Stimulated activated naive CD8-positive, alpha-beta T cell treated with anti-CD3 and anti-CD28 coated beads, Interleukin-15, Interleukin-2, amounts not matched to agents 100 ng/mL and 50 ng/mL, for 24 hours (primary cell): ENCODE data around the gene ABCB6.
"Not testable (repeated sequence)": the region's sequence is repeated elsewhere in the genome, so short reads cannot be mapped to it uniquely, and the experiment has no call there.

Experiments used
- H3K27ac Mint-ChIP-seq: one replicate; pipeline ENCODE4 v1.8.0; 2021; ENCODE audit warnings: mild to moderate bottlenecking, mixed read lengths
- H3K27me3 Mint-ChIP-seq: one replicate; pipeline ENCODE4 v1.8.0; 2021; ENCODE audit warnings: mixed read lengths
- H3K36me3 Mint-ChIP-seq: one replicate; pipeline ENCODE4 v1.8.0; 2021; ENCODE audit warnings: low read depth, mixed read lengths
- H3K4me1 Mint-ChIP-seq: one replicate; pipeline ENCODE4 v1.8.0; 2021; ENCODE audit warnings: low read depth, mixed read lengths
- H3K4me3 Mint-ChIP-seq: one replicate; pipeline ENCODE4 v1.8.0; 2021; ENCODE audit warnings: mild to moderate bottlenecking, mixed read lengths
- H3K9me3 Mint-ChIP-seq: one replicate; pipeline ENCODE4 v1.8.0; 2021; ENCODE audit warnings: mixed read lengths

ABCB6 gene

GRCh38 chr2:219210196-219210885 lies 8.4 kb downstream of the ABCB6 start:
- Mint-ChIP-seq H3K4me1 (peaks cover 54% of the 10 kb centered on the region), H3K27me3 (no peaks in the 10 kb centered on the region), H3K4me3 (no peak overlapping the region), H3K27ac (peak overlapping the region; percentile 87), H3K9me3 (no peaks in the 10 kb centered on the region), H3K36me3 (peaks cover 54% of the 10 kb centered on the region)

- peak overlapping the region; percentile 87 for H3K27ac Mint-ChIP-seq
- peaks cover 54% of the 10 kb centered on the region for H3K4me1 Mint-ChIP-seq
- peaks cover 47% of the 10 kb centered on the region for H3K36me3 Mint-ChIP-seq
- no peak overlapping the region for H3K4me3 Mint-ChIP-seq
- no peaks in the 10 kb centered on the region for H3K27me3 Mint-ChIP-seq
- H3K9me3 Mint-ChIP-seq: no peaks in the 10 kb centered on the region
Measured at GRCh38 chr2:219209236-219210195, 9.2 kb downstream of the ABCB6 start.

GRCh38 chr2:219207884-219208740 lies 10.6 kb downstream of the ABCB6 start:
- peaks cover 54% of the 10 kb centered on the region for H3K4me1 Mint-ChIP-seq
- peak overlapping the region; percentile 49 for H3K27ac Mint-ChIP-seq
- peak overlapping the region; percentile 93 for H3K4me3 Mint-ChIP-seq
- H3K9me3 Mint-ChIP-seq: no peaks in the 10 kb centered on the region
- H3K36me3 Mint-ChIP-seq: peaks cover 38% of the 10 kb centered on the region
- no peaks in the 10 kb centered on the region for H3K27me3 Mint-ChIP-seq

- no peaks in the 10 kb centered on the region for H3K9me3 Mint-ChIP-seq
- H3K36me3 Mint-ChIP-seq: peaks cover 36% of the 10 kb centered on the region
- peaks cover 53% of the 10 kb centered on the region for H3K4me1 Mint-ChIP-seq
- H3K27me3 Mint-ChIP-seq: no peaks in the 10 kb centered on the region
- peak overlapping the region; percentile 93 for H3K4me3 Mint-ChIP-seq
- H3K27ac Mint-ChIP-seq: peak overlapping the region; percentile 49
Measured at GRCh38 chr2:219207134-219207883, 11.4 kb downstream of the ABCB6 start.

GRCh38 chr2:219206328-219207133 lies 12.2 kb downstream of the ABCB6 start, which contains the start of gene ZFAND2B:
TSS of gene ZFAND2B (plus strand) at chr2:219206782. CDS start at chr2:219206988, 206 bp downstream.
- Mint-ChIP-seq H3K9me3 (no peaks in the 10 kb centered on the region), H3K36me3 (peaks cover 32% of the 10 kb centered on the region), H3K27ac (peak within 1 kb of the TSS; percentile 91), H3K4me3 (peak within 1 kb of the TSS; percentile 93), H3K4me1 (peaks cover 50% of the 10 kb centered on the region), H3K27me3 (no peaks in the 10 kb centered on the region)

GRCh38 chr2:219205981-219206327 lies 12.8 kb downstream of the ABCB6 start:
- H3K9me3 Mint-ChIP-seq: no peaks in the 10 kb centered on the region
- H3K4me1 Mint-ChIP-seq: peaks cover 44% of the 10 kb centered on the region
- no peaks in the 10 kb centered on the region for H3K27me3 Mint-ChIP-seq
- peaks cover 29% of the 10 kb centered on the region for H3K36me3 Mint-ChIP-seq
- peak overlapping the region; percentile 93 for H3K4me3 Mint-ChIP-seq
- peak overlapping the region; percentile 91 for H3K27ac Mint-ChIP-seq

GRCh38 chr2:219205165-219205538 lies 13.6 kb downstream of the ABCB6 start:
- peaks cover 43% of the 10 kb centered on the region for H3K4me1 Mint-ChIP-seq
- peaks cover 24% of the 10 kb centered on the region for H3K36me3 Mint-ChIP-seq
- no peak overlapping the region for H3K27ac Mint-ChIP-seq
- H3K9me3 Mint-ChIP-seq: no peaks in the 10 kb centered on the region
- no peaks in the 10 kb centered on the region for H3K27me3 Mint-ChIP-seq
- H3K4me3 Mint-ChIP-seq: peak overlapping the region; percentile 41

- H3K9me3 Mint-ChIP-seq: no peaks in the 10 kb centered on the region
- H3K27ac Mint-ChIP-seq: no peak overlapping the region
- H3K4me1 Mint-ChIP-seq: peaks cover 40% of the 10 kb centered on the region
- peak overlapping the region; percentile 41 for H3K4me3 Mint-ChIP-seq
- no peaks in the 10 kb centered on the region for H3K27me3 Mint-ChIP-seq
- peaks cover 20% of the 10 kb centered on the region for H3K36me3 Mint-ChIP-seq
Measured at GRCh38 chr2:219204425-219205164, 14.2 kb downstream of the ABCB6 start.

- Mint-ChIP-seq H3K27ac (peak overlapping the region; percentile 94), H3K4me1 (peaks cover 22% of the 10 kb centered on the region)
- H3K27me3 Mint-ChIP-seq, H3K36me3 Mint-ChIP-seq, H3K9me3 Mint-ChIP-seq, H3K4me3 Mint-ChIP-seq: not testable (repeated sequence)
Measured at GRCh38 chr2:219201331-219201730, 17.4 kb downstream of the ABCB6 start.

GRCh38 chr2:219200502-219201326 lies 18.0 kb downstream of the ABCB6 start:
- not testable (repeated sequence) for H3K36me3 Mint-ChIP-seq, H3K27me3 Mint-ChIP-seq, H3K9me3 Mint-ChIP-seq
- H3K27ac Mint-ChIP-seq: peak overlapping the region; percentile 94
- H3K4me3 Mint-ChIP-seq: peak overlapping the region; percentile 86
- H3K4me1 Mint-ChIP-seq: peaks cover 17% of the 10 kb centered on the region

- Mint-ChIP-seq H3K9me3 (no peaks in the 10 kb centered on the region), H3K27me3 (peaks cover 4% of the 10 kb centered on the region), H3K27ac (peak overlapping the region; percentile 71), H3K4me3 (peak overlapping the region; percentile 67), H3K36me3 (peaks cover 4% of the 10 kb centered on the region), H3K4me1 (peaks cover 17% of the 10 kb centered on the region)
Measured at GRCh38 chr2:219199470-219200211, 19.1 kb downstream of the ABCB6 start.

- Mint-ChIP-seq H3K27me3 (peaks cover 4% of the 10 kb centered on the region), H3K4me3 (peak overlapping the region; percentile 67), H3K27ac (peak overlapping the region; percentile 71), H3K9me3 (no peaks in the 10 kb centered on the region), H3K36me3 (peaks cover 4% of the 10 kb centered on the region), H3K4me1 (peaks cover 17% of the 10 kb centered on the region)
Measured at GRCh38 chr2:219198974-219199373, 19.8 kb downstream of the ABCB6 start.
